Liver (tissue), 3 donors: ENCODE results near the gene RPL5.

Source experiments
- SP1 ChIP-seq: IDR thresholded peaks from 2 replicates; pipeline ENCODE4 v1.6.1; 2018; ENCODE audit warnings: antibody characterized with exemption, mild to moderate bottlenecking
- YY1 ChIP-seq: IDR thresholded peaks from 2 replicates; pipeline ENCODE4 v1.6.1; 2016; ENCODE audit warnings: antibody characterized with exemption, mild to moderate bottlenecking
- TF ChIP-seq, protein P1 (sequence below): fragments of 150-350 bp; IDR thresholded peaks from 2 replicates; pipeline ENCODE4 v1.5.1; 2017; ENCODE audit warnings: improper control_type of control experiment, low read depth, low read length; ENCODE audit not compliant: missing input control
- TF ChIP-seq, protein P2 (sequence below): IDR thresholded peaks from 2 replicates; pipeline ENCODE4 v1.6.1; 2016; ENCODE audit warnings: antibody characterized with exemption
- TF ChIP-seq, protein P3 (sequence below): IDR thresholded peaks from 2 replicates; pipeline ENCODE4 v1.6.1; 2016; ENCODE audit warnings: antibody characterized with exemption, mild to moderate bottlenecking
- TF ChIP-seq, protein P4 (sequence below): IDR thresholded peaks from 2 replicates; pipeline ENCODE4 v1.6.1; 2016; ENCODE audit warnings: antibody characterized with exemption
- donor health status: healthy.
- donor health status: healthy.

DNA sequence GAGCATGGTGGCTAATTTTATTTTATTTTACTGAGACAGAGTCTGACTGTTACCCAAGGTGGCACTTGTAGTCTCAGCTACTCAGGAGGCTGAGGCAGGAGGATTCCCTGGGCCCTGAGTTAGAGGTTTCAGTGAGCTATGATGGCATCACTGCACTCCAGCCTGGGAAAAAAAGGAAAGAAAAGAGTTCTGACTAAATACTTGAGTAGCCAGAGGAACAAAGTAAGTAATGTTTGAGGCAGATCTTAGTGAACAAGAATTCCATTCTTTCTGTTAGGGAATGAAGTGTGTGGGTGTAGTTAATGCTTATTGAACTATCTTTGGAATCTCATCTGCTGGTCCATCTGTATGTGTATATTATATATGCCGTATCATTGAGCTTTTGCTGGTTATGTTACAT, 33.9 kb upstream of the RPL5 start:
- TF ChIP-seq, protein P1, sequence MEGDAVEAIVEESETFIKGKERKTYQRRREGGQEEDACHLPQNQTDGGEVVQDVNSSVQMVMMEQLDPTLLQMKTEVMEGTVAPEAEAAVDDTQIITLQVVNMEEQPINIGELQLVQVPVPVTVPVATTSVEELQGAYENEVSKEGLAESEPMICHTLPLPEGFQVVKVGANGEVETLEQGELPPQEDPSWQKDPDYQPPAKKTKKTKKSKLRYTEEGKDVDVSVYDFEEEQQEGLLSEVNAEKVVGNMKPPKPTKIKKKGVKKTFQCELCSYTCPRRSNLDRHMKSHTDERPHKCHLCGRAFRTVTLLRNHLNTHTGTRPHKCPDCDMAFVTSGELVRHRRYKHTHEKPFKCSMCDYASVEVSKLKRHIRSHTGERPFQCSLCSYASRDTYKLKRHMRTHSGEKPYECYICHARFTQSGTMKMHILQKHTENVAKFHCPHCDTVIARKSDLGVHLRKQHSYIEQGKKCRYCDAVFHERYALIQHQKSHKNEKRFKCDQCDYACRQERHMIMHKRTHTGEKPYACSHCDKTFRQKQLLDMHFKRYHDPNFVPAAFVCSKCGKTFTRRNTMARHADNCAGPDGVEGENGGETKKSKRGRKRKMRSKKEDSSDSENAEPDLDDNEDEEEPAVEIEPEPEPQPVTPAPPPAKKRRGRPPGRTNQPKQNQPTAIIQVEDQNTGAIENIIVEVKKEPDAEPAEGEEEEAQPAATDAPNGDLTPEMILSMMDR, result no peak
- TF ChIP-seq SP1 (no peak), YY1 (no peak)
- TF ChIP-seq, protein P2, sequence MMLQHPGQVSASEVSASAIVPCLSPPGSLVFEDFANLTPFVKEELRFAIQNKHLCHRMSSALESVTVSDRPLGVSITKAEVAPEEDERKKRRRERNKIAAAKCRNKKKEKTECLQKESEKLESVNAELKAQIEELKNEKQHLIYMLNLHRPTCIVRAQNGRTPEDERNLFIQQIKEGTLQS, result no peak
- TF ChIP-seq, protein P3, sequence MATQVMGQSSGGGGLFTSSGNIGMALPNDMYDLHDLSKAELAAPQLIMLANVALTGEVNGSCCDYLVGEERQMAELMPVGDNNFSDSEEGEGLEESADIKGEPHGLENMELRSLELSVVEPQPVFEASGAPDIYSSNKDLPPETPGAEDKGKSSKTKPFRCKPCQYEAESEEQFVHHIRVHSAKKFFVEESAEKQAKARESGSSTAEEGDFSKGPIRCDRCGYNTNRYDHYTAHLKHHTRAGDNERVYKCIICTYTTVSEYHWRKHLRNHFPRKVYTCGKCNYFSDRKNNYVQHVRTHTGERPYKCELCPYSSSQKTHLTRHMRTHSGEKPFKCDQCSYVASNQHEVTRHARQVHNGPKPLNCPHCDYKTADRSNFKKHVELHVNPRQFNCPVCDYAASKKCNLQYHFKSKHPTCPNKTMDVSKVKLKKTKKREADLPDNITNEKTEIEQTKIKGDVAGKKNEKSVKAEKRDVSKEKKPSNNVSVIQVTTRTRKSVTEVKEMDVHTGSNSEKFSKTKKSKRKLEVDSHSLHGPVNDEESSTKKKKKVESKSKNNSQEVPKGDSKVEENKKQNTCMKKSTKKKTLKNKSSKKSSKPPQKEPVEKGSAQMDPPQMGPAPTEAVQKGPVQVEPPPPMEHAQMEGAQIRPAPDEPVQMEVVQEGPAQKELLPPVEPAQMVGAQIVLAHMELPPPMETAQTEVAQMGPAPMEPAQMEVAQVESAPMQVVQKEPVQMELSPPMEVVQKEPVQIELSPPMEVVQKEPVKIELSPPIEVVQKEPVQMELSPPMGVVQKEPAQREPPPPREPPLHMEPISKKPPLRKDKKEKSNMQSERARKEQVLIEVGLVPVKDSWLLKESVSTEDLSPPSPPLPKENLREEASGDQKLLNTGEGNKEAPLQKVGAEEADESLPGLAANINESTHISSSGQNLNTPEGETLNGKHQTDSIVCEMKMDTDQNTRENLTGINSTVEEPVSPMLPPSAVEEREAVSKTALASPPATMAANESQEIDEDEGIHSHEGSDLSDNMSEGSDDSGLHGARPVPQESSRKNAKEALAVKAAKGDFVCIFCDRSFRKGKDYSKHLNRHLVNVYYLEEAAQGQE, result no peak
- TF ChIP-seq, protein P4, sequence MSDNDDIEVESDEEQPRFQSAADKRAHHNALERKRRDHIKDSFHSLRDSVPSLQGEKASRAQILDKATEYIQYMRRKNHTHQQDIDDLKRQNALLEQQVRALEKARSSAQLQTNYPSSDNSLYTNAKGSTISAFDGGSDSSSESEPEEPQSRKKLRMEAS, result no peak
